HG03103 (cell line): ENCODE data around the gene GSC.

Experiments used
- ATAC-seq: cut with Tn5 transposase; IDR thresholded peaks from one replicate; pipeline ENCODE4 v1.9.1; 2021; ENCODE audit warnings: low read depth; ENCODE audit not compliant: unreplicated experiment

GSC gene

GRCh38 chr14:94772548-94772947 lies 2.6 kb upstream of the GSC start:
- no peak for ATAC-seq

- no peak for ATAC-seq
Measured at GRCh38 chr14:94771906-94772490, 2.1 kb upstream of the GSC start.

GRCh38 chr14:94771158-94771905 lies 1.4 kb upstream of the GSC start:
- ATAC-seq: no peak

GRCh38 chr14:94770815-94771157 lies 873 bp upstream of the GSC start:
- ATAC-seq: no peak

GRCh38 chr14:94770251-94770749 lies 387 bp upstream of the GSC start:
- ATAC-seq: no peak

GRCh38 chr14:94768521-94769390 lies 1.2 kb downstream of the GSC start:
- ATAC-seq: no peak

GRCh38 chr14:94768141-94768520 lies 1.8 kb downstream of the GSC start:
- no peak for ATAC-seq

- ATAC-seq: no peak
Measured at GRCh38 chr14:94767321-94767878, 2.5 kb downstream of the GSC start.

- no peak for ATAC-seq
Measured at GRCh38 chr14:94764573-94764972, 5.3 kb downstream of the GSC start.

- ATAC-seq: no peak
Measured at GRCh38 chr14:94762431-94762830, 7.5 kb downstream of the GSC start.

- no peak for ATAC-seq
Measured at GRCh38 chr14:94761997-94762377, 7.9 kb downstream of the GSC start.

- ATAC-seq: no peak
Measured at GRCh38 chr14:94761348-94761996, 8.4 kb downstream of the GSC start.

GRCh38 chr14:94756310-94756882 lies 13.5 kb downstream of the GSC start:
- no peak for ATAC-seq

- no peak for ATAC-seq
Measured at GRCh38 chr14:94754391-94754942, 15.4 kb downstream of the GSC start.

GRCh38 chr14:94752591-94753436 lies 17.1 kb downstream of the GSC start:
- ATAC-seq: no peak

- no peak for ATAC-seq
Measured at GRCh38 chr14:94751956-94752355, 18.0 kb downstream of the GSC start.

GRCh38 chr14:94751321-94751720 lies 18.6 kb downstream of the GSC start:
- ATAC-seq: no peak

- no peak for ATAC-seq
Measured at GRCh38 chr14:94750371-94750770, 19.5 kb downstream of the GSC start.

- no peak for ATAC-seq
Measured at GRCh38 chr14:94748667-94749347, 21.1 kb downstream of the GSC start.
